ENCODE measurements around the gene SLC38A8. TPM values are rescaled to one million over a fixed set of nuclear protein-coding genes. Genes with fewer than 3 reads are reported as not detected.

The SLC38A8 gene
- total RNA-seq, 1 donor from 2014 or later: not detected

- intact Hi-C loops (cut with DNase I): no loop called here
- no peak for DNase-seq (ENCODE audit: low spot score)
These were observed 5.6 kb downstream of the SLC38A8 start for GRCh38 chr16:84036982-84037425.

- intact Hi-C loops (cut with DNase I): no loop called here
- no peak for DNase-seq (ENCODE audit: low spot score)
These were observed 6.5 kb downstream of the SLC38A8 start for GRCh38 chr16:84036131-84036530.

GRCh38 chr16:84034516-84034915 lies 8.1 kb downstream of the SLC38A8 start:
- DNase-seq (ENCODE audit: low spot score): no peak
- intact Hi-C loops (cut with DNase I): no loop called here

GRCh38 chr16:84033251-84034195 lies 9.1 kb downstream of the SLC38A8 start:
- intact Hi-C loops (cut with DNase I): no loop called here
- no peak for DNase-seq (ENCODE audit: low spot score)

GRCh38 chr16:84032458-84033178 lies 10.0 kb downstream of the SLC38A8 start:
- intact Hi-C loops (cut with DNase I): no loop called here
- no peak for DNase-seq (ENCODE audit: low spot score)

GRCh38 chr16:84031556-84031955 lies 11.0 kb downstream of the SLC38A8 start:
- intact Hi-C loops (cut with DNase I): no loop called here
- no peak for DNase-seq (ENCODE audit: low spot score)

- DNase-seq (ENCODE audit: low spot score): no peak
- intact Hi-C loops (cut with DNase I): no loop called here
These were observed 13.1 kb downstream of the SLC38A8 start for GRCh38 chr16:84029297-84030047.

GRCh38 chr16:84027625-84028024 lies 15.0 kb downstream of the SLC38A8 start:
- intact Hi-C loops (cut with DNase I): no loop called here
- no peak for DNase-seq (ENCODE audit: low spot score)

GRCh38 chr16:84026606-84027005 lies 16.0 kb downstream of the SLC38A8 start:
- no peak for DNase-seq (ENCODE audit: low spot score)
- intact Hi-C loops (cut with DNase I): no loop called here

- no peak for DNase-seq (ENCODE audit: low spot score)
- intact Hi-C loops (cut with DNase I): no loop called here
These were observed 17.7 kb downstream of the SLC38A8 start for GRCh38 chr16:84024854-84025253.

GRCh38 chr16:84022644-84023043 lies 20.0 kb downstream of the SLC38A8 start:
- no peak for DNase-seq (ENCODE audit: low spot score)
- intact Hi-C loops (cut with DNase I): no loop called here

GRCh38 chr16:84021488-84021887 lies 21.1 kb downstream of the SLC38A8 start:
- intact Hi-C loops (cut with DNase I): no loop called here
- DNase-seq (ENCODE audit: low spot score): no peak

- DNase-seq (ENCODE audit: low spot score): no peak
These were observed 22.2 kb downstream of the SLC38A8 start for GRCh38 chr16:84020353-84020752.

GRCh38 chr16:84018710-84019109 lies 23.9 kb downstream of the SLC38A8 start:
- no peak for DNase-seq (ENCODE audit: low spot score)
- intact Hi-C loops (cut with DNase I): no loop called here

More at GRCh38 chr16:84020353-84020752, 22.2 kb downstream of the SLC38A8 start:
- intact Hi-C loops (cut with DNase I): no loop called here

- intact Hi-C loops (cut with DNase I): no loop called here
- no peak for DNase-seq (ENCODE audit: low spot score)
These were observed 26.1 kb downstream of the SLC38A8 start for GRCh38 chr16:84016477-84016876.

GRCh38 chr16:84015399-84015798 lies 27.2 kb downstream of the SLC38A8 start:
- DNase-seq (ENCODE audit: low spot score): no peak
- intact Hi-C loops (cut with DNase I): no loop called here

GRCh38 chr16:84014570-84015327 lies 27.8 kb downstream of the SLC38A8 start:
- intact Hi-C loops (cut with DNase I): no loop called here
- DNase-seq (ENCODE audit: low spot score): no peak

GRCh38 chr16:84013787-84014569 lies 28.6 kb downstream of the SLC38A8 start:
- intact Hi-C loops (cut with DNase I): no loop called here
- peak; percentile 82 for DNase-seq (ENCODE audit: low spot score)
